ENCODE results near the gene ESR1. TPM values are rescaled to one million over a fixed set of nuclear protein-coding genes. Genes with fewer than 3 reads are reported as not detected.

The ESR1 gene
- total RNA-seq, 1 experiment from 2014 or later, result not detected

DNA sequence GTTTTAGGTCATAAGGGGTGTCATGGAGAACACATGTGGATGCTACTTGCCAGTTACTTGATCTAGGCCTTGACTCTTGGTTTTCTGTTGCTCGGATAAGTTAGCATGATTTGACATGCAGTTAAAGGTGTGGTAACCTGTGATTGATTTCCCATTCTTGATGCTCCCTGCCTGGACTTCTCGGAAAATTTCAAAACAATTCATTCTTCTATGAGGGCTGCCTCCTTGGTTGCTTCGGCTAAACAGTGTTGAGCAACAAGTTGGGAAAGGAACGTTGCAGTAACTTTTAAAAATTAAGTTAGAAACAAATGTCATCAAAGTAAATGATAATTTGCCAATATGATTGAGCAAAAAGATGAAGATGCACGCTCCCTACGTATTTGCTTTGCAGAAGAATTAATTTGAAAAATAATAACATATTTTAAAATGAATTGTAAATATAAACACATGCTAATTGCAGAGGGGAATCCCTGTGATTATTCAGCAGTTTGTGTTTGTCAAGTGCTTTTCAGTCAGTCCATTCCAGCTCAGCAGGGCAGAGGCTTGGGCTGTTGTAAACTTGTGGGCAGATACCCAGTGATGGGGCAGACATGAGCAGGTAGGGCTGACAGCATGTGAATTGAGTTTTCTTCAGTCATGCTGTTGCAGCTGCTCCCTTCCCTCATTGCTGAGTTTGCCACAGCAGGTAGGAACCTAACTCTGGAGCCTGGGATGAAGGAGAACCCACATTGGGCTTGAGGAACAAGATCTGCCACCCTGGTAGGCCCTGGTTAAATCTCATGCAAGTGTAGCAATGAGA, 110.2 kb downstream of the ESR1 start:
- POLR2A ChIA-PET, result no interaction called here
- DNase-seq, result no peak
- Histone ChIP-seq H3K36me3 (ENCODE audit: control insufficient read depth, insufficient read depth, low read length) (no peaks in the 10 kb centered on the region), H3K4me3 (ENCODE audit: low read depth, low read length) (no peak overlapping the region), H3K9me3 (no peaks in the 10 kb centered on the region), H3K27me3 (replicated peaks; ENCODE audit: control insufficient read depth, insufficient read depth, low read length) (no peaks in the 10 kb centered on the region), H3K4me1 (no peaks in the 10 kb centered on the region)
- Mint-ChIP-seq H3K4me3 (ENCODE audit: unreplicated experiment) (no peak overlapping the region), H3K9me3 (ENCODE audit: unreplicated experiment) (no peaks in the 10 kb centered on the region), H3K4me1 (ENCODE audit: low read depth, unreplicated experiment) (no peaks in the 10 kb centered on the region), H3K27ac (ENCODE audit: unreplicated experiment) (no peak overlapping the region), H3K27me3 (ENCODE audit: insufficient read depth, unreplicated experiment) (no peaks in the 10 kb centered on the region), H3K36me3 (ENCODE audit: insufficient read depth, unreplicated experiment) (no peaks in the 10 kb centered on the region)
- CTCF ChIA-PET, result no interaction called here
- intact Hi-C loops (cut with micrococcal nuclease; ENCODE audit: unreplicated experiment), result no loop called here
- TF ChIP-seq, protein P1, sequence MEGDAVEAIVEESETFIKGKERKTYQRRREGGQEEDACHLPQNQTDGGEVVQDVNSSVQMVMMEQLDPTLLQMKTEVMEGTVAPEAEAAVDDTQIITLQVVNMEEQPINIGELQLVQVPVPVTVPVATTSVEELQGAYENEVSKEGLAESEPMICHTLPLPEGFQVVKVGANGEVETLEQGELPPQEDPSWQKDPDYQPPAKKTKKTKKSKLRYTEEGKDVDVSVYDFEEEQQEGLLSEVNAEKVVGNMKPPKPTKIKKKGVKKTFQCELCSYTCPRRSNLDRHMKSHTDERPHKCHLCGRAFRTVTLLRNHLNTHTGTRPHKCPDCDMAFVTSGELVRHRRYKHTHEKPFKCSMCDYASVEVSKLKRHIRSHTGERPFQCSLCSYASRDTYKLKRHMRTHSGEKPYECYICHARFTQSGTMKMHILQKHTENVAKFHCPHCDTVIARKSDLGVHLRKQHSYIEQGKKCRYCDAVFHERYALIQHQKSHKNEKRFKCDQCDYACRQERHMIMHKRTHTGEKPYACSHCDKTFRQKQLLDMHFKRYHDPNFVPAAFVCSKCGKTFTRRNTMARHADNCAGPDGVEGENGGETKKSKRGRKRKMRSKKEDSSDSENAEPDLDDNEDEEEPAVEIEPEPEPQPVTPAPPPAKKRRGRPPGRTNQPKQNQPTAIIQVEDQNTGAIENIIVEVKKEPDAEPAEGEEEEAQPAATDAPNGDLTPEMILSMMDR (IDR thresholded peaks at IDR 0.05; ENCODE audit: insufficient read depth in 1 of 2, low read depth in 1 of 2, low read length in 1 of 2, severe bottlenecking in 1 of 2, unreplicated experiment in 1 of 2), result no peak
- no TSS peak for BruUV-seq (replicated peaks)

DNA sequence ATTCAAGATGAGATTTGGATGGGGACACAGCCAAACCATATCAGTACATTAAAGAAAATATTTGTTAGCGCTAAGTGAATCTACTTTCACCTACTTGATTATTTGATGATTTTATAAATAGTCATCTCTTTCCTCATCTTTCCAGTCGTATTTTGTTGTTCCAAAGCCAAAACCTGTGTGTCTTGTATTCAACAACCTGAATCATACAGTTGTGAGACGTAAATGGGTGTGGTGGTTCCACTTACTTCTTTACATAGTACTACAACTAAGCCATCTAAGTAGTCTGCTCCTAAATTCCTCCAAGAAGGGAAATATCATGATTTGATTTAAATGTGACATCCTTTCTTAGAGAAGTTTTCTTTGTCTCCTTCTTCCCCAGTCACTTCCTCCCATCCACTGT, 132.8 kb downstream of the ESR1 start:
- no TSS peak for BruUV-seq (replicated peaks)
- H3K4me1 Mint-ChIP-seq (ENCODE audit: low read depth, unreplicated experiment), result no peaks in the 10 kb centered on the region
- no peaks in the 10 kb centered on the region for H3K9me3 ChIP-seq
- H3K4me3 ChIP-seq (ENCODE audit: low read depth, low read length), result no peak overlapping the region
- TF ChIP-seq, protein P1 (IDR thresholded peaks at IDR 0.05; ENCODE audit: insufficient read depth in 1 of 2, low read depth in 1 of 2, low read length in 1 of 2, severe bottlenecking in 1 of 2, unreplicated experiment in 1 of 2), result no peak
- ChIA-PET CTCF (no interaction called here), POLR2A (no interaction called here)
- H3K36me3 Mint-ChIP-seq (ENCODE audit: insufficient read depth, unreplicated experiment), result no peaks in the 10 kb centered on the region
- no peaks in the 10 kb centered on the region for H3K27me3 ChIP-seq (replicated peaks; ENCODE audit: control insufficient read depth, insufficient read depth, low read length)
- no peak for DNase-seq
- no peak overlapping the region for H3K4me3 Mint-ChIP-seq (ENCODE audit: unreplicated experiment)
- no peak overlapping the region for H3K27ac Mint-ChIP-seq (ENCODE audit: unreplicated experiment)
- no peaks in the 10 kb centered on the region for H3K4me1 ChIP-seq
- no peaks in the 10 kb centered on the region for H3K36me3 ChIP-seq (ENCODE audit: control insufficient read depth, insufficient read depth, low read length)
- no peaks in the 10 kb centered on the region for H3K9me3 Mint-ChIP-seq (ENCODE audit: unreplicated experiment)
- intact Hi-C loops (cut with micrococcal nuclease; ENCODE audit: unreplicated experiment), result no loop called here
- peaks cover 8% of the 10 kb centered on the region for H3K27me3 Mint-ChIP-seq (ENCODE audit: insufficient read depth, unreplicated experiment)

DNA sequence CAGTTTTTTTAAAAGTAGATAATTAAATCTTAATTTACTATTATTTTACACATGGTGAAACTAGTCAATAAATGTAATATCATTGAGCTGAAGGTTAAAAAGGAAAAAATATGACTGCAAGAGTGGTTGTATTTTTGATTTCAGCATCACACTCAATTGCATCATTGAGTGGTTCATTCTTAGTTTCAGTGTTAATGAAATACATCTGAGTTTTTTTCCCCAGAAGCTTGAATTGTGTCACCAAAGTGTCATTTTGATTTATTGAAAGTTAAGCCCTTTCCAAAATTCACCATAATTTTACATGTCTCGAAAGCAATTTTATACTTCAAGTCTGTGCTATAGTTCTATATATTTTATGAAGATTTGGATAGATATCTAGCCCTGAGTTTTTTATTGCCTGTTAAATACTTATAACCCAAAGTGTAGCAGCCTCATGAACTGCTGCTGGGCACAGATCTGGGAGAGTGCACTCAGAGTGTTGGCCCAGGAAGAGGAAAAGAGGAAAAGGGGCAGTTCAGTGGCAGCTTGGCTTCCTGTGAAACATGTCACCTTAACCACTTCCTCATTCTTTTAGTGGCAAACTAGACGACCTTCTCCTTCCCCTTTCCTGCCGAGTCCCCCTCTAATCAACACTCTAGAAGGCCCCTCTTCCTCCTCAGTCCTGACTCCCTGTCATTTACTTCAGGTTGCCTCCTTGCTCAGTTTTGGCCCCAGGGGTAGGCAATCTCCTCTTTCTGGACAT, 140.7 kb downstream of the ESR1 start:
- no peak overlapping the region for H3K4me3 ChIP-seq (ENCODE audit: low read depth, low read length)
- POLR2A ChIA-PET, result interaction anchor here (0.5 kb wide), 1 partner anchor 841 kb away, joined by 3 read pairs; no protein-coding TSS in a partner anchor
- CTCF ChIA-PET, result no interaction called here
- H3K4me1 Mint-ChIP-seq (ENCODE audit: low read depth, unreplicated experiment), result no peaks in the 10 kb centered on the region
- no peaks in the 10 kb centered on the region for H3K27me3 ChIP-seq (replicated peaks; ENCODE audit: control insufficient read depth, insufficient read depth, low read length)
- H3K36me3 ChIP-seq (ENCODE audit: control insufficient read depth, insufficient read depth, low read length), result no peaks in the 10 kb centered on the region
- no peaks in the 10 kb centered on the region for H3K9me3 ChIP-seq
- H3K9me3 Mint-ChIP-seq (ENCODE audit: unreplicated experiment), result no peaks in the 10 kb centered on the region
- intact Hi-C loops (cut with micrococcal nuclease; ENCODE audit: unreplicated experiment), result no loop called here
- no peaks in the 10 kb centered on the region for H3K4me1 ChIP-seq
- no TSS peak for BruUV-seq (replicated peaks)
- H3K27me3 Mint-ChIP-seq (ENCODE audit: insufficient read depth, unreplicated experiment), result no peaks in the 10 kb centered on the region
- TF ChIP-seq, protein P1 (IDR thresholded peaks at IDR 0.05; ENCODE audit: insufficient read depth in 1 of 2, low read depth in 1 of 2, low read length in 1 of 2, severe bottlenecking in 1 of 2, unreplicated experiment in 1 of 2), result no peak
- no peak for DNase-seq
- H3K36me3 Mint-ChIP-seq (ENCODE audit: insufficient read depth, unreplicated experiment), result no peaks in the 10 kb centered on the region
- H3K27ac Mint-ChIP-seq (ENCODE audit: unreplicated experiment), result no peak overlapping the region
- no peak overlapping the region for H3K4me3 Mint-ChIP-seq (ENCODE audit: unreplicated experiment)

Measured in Caco-2 (cell line).